ENCODE measurements around the gene LMAN1L. TPM values are rescaled to one million over a fixed set of nuclear protein-coding genes. Genes with fewer than 3 reads are reported as not detected.
"Not testable (repeated sequence)": the region's sequence is repeated elsewhere in the genome, so short reads cannot be mapped to it uniquely, and the experiment has no call there.

The LMAN1L gene
- total RNA-seq, 4 donors from 2014 or later, result 3.5 TPM; not detected in 3

- TF ChIP-seq CTCF (IDR thresholded peaks at IDR 0.05) (no peak), POLR2A (IDR thresholded peaks at IDR 0.05) (no peak)
- intact Hi-C loops (cut with DNase I), result no loop called here
- peaks cover 64 to 85% of the 10 kb centered on the region in 2 donors for H3K4me1 ChIP-seq
- H3K4me3 ChIP-seq (replicated peaks in 1 of 3), result no peak overlapping the region
- H3K36me3 ChIP-seq, result no peaks in the 10 kb centered on the region
- H3K27me3 ChIP-seq, result no peaks in the 10 kb centered on the region
- no peaks in the 10 kb centered on the region for H3K9me3 ChIP-seq
- DNase-seq, result no peak
- WGBS, 2 donors, result 78 to 83% methylated on average over 13 of the region's 13 CpGs
- H3K27ac ChIP-seq, result peak overlapping the region in 1 of 3 donors; percentile 61
Observed at GRCh38 chr15:74785194-74786032, 27.2 kb upstream of the LMAN1L start.

DNA sequence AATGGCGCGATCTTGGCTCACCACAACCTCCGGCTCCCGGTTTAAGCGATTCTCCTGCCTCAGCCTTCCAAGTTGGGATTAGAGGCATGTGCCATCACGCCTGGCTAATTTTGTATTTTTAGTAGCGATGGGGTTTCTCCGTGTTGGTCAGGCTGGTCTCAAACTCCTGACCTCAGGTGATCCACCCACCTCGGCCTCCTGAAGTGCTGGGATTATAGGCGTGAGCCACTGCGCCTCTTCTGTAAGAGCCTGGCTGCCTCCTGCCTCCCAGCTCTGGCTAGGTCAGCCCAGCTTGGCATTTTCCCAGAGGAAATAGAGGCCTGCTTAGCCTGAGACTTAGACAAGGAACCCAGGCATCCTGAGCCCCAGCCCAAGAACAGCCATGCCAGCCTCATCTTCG is 26.6 kb upstream of the LMAN1L start:
- intact Hi-C loops (cut with DNase I), result not testable (repeated sequence)

GRCh38 chr15:74786551-74787165 is 26.0 kb upstream of the LMAN1L start:
- TF ChIP-seq POLR2A (IDR thresholded peaks at IDR 0.05) (no peak), CTCF (IDR thresholded peaks at IDR 0.05) (no peak)
- no peaks in the 10 kb centered on the region for H3K9me3 ChIP-seq
- peaks cover 69 to 91% of the 10 kb centered on the region in 2 donors for H3K4me1 ChIP-seq
- no peak for DNase-seq
- H3K4me3 ChIP-seq (replicated peaks in 1 of 3), result no peak overlapping the region
- H3K36me3 ChIP-seq, result no peaks in the 10 kb centered on the region
- intact Hi-C loops (cut with DNase I), result no loop called here
- 69 to 78% methylated on average over 7 of the region's 7 CpGs for WGBS, 2 donors
- no peaks in the 10 kb centered on the region for H3K27me3 ChIP-seq
- H3K27ac ChIP-seq, result peak overlapping the region in 2 of 3 donors; percentile 17 to 51

More for the DNA sequence above, 26.6 kb upstream of the LMAN1L start:
- H3K36me3 ChIP-seq; H3K27me3 ChIP-seq; H3K9me3 ChIP-seq; H3K4me3 ChIP-seq (replicated peaks in 1 of 3): not testable (repeated sequence)
- 54 to 57% methylated on average over 7 to 12 of the region's 12 CpGs for WGBS, 2 donors
- H3K27ac ChIP-seq, result peak overlapping the region in 2 of 3 donors; percentile 17 to 51
- H3K4me1 ChIP-seq, result peaks cover 71 to 91% of the 10 kb centered on the region in 2 donors
- DNase-seq, result peak in 1 of 2 donors; percentile 35

DNA sequence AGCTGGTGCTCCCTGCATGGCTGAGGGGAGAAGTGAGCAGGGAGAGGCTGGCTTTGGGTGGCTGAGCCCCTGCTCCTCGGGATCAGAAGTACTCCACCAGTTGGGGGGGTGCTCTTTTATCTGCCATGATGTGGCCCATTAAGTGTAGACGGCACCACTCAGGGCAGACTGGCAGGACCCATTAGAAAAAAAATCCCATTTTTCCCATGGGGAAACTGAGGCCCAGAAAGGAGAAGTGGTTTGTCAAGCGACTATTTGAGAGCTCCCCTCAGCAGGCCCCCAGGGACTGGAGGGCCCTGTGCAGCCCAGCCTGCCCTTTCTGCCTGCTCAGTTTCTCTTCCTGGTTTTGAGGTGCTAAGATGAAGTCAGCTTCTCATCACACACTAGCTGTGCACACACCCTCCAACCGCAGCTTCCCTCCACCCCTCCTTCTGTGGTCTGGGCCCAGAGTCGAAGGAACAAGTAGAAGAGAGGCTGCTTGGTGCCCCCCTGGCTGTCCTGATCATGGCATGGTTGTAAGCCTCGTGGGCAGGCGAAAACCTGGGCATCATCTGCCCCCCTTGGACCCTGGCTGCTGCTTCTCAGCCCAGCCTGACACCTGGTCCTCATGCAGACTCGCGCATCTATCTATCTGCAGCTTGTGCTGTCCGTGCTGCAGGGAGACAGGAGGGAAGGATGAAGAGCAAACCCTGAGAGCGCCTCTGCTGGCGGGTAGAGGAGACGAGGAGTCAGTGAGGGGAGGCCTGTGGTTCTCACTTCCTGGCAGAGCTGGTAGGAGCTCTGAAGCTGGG is 25.2 kb upstream of the LMAN1L start:
- 62 to 75% methylated on average over 13 of the region's 13 CpGs for WGBS, 2 donors
- no peaks in the 10 kb centered on the region for H3K9me3 ChIP-seq
- TF ChIP-seq CTCF (IDR thresholded peaks at IDR 0.05) (peak in 2 of 6 experiments; percentile 9 to 31), POLR2A (IDR thresholded peaks at IDR 0.05) (no peak)
- intact Hi-C loops (cut with DNase I), result no loop called here
- no peak overlapping the region for H3K4me3 ChIP-seq (replicated peaks in 1 of 3)
- peak in 1 of 2 donors; percentile 38 for DNase-seq
- no peaks in the 10 kb centered on the region for H3K27me3 ChIP-seq
- peak overlapping the region in 2 of 3 donors; percentile 17 to 51 for H3K27ac ChIP-seq
- peaks cover 73 to 98% of the 10 kb centered on the region in 2 donors for H3K4me1 ChIP-seq
- no peaks in the 10 kb centered on the region for H3K36me3 ChIP-seq

DNA sequence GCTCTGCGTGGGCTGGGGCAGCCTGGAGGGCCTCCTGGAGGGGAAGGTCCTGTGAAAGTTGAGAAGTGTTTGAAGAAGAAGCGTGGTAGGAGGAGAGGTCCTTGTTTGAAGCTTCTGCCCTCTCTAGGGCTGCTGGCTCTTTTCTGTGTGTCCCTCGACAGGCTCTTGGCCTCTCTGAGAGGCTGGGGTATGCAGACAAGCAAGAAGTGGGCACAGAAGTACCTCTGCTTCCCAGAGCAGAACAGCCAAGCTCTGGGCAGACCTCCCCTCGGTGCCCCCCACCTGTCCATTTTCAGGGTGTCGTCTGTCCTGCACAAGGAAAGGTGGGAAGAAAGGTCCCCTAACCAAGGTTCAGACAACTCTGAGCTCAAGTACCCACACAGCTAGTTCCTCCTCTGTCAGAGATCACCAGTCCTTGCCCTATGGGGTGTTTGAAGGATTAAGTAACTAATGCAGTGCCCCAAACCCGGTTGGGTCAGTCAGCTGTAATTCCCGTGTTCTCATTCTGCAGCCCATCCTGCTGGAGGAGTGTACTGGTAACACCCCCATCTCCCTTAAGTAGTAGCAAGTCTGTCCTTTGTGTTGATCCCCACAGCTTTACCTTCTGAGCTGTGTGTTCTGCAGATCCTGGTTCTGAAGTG is 24.5 kb upstream of the LMAN1L start:
- WGBS, 2 donors, result 46 to 50% methylated on average over 5 to 7 of the region's 7 CpGs
- no peaks in the 10 kb centered on the region for H3K36me3 ChIP-seq
- H3K27ac ChIP-seq, result peak overlapping the region in 1 of 3 donors; percentile 51
- H3K9me3 ChIP-seq, result no peaks in the 10 kb centered on the region
- no peak for DNase-seq
- H3K4me1 ChIP-seq, result peaks cover 69 to 100% of the 10 kb centered on the region in 2 donors
- H3K4me3 ChIP-seq (replicated peaks in 1 of 3), result no peak overlapping the region
- intact Hi-C loops (cut with DNase I), result no loop called here
- H3K27me3 ChIP-seq, result no peaks in the 10 kb centered on the region
- TF ChIP-seq CTCF (IDR thresholded peaks at IDR 0.05), result no peak
- TF ChIP-seq POLR2A (IDR thresholded peaks at IDR 0.05), result no peak

Measured in thyroid gland (tissue), 4 donors.